H54 (cell line): ENCODE measurements around the gene STXBP6.

Source experiments
- DNase-seq: peaks from one replicate; pipeline ENCODE4 v3.0.0; 2011; ENCODE audit warnings: low spot score, mixed read lengths; ENCODE audit not compliant: insufficient read length
- FAIRE-seq: peaks from 3 replicates; lab custom pipeline; 2011; peaks lifted over from hg19 to GRCh38; lab: Jason Lieb, UNC
- POLR2A ChIP-seq: IDR thresholded peaks from 2 replicates; pipeline ENCODE4 v1.6.1; 2011; ENCODE audit warnings: low read depth, mild to moderate bottlenecking, low read length

Gene STXBP6

GRCh38 chr14:24870949-24871701 is 178.8 kb downstream of the STXBP6 start:
- FAIRE-seq (no peak), DNase-seq (no peak)
- no peak for TF ChIP-seq POLR2A

- FAIRE-seq (no peak), DNase-seq (no peak)
- TF ChIP-seq POLR2A = no peak
Observed at GRCh38 chr14:24868389-24868788, 181.6 kb downstream of the STXBP6 start.

- DNase-seq = no peak
- FAIRE-seq = no peak
- TF ChIP-seq POLR2A = no peak
Observed at GRCh38 chr14:24866067-24866639, 183.8 kb downstream of the STXBP6 start.

- FAIRE-seq (no peak), DNase-seq (no peak)
- no peak for TF ChIP-seq POLR2A
Observed at GRCh38 chr14:24863968-24864684, 185.8 kb downstream of the STXBP6 start.

- DNase-seq (no peak), FAIRE-seq (no peak)
- no peak for TF ChIP-seq POLR2A
Observed at GRCh38 chr14:24861083-24861630, 188.8 kb downstream of the STXBP6 start.

GRCh38 chr14:24859559-24859958 is 190.4 kb downstream of the STXBP6 start:
- DNase-seq (no peak), FAIRE-seq (no peak)
- no peak for TF ChIP-seq POLR2A

- TF ChIP-seq POLR2A = no peak
- FAIRE-seq = no peak
- no peak for DNase-seq
Observed at GRCh38 chr14:24858684-24859083, 191.3 kb downstream of the STXBP6 start.

GRCh38 chr14:24858052-24858451 is 191.9 kb downstream of the STXBP6 start:
- no peak for TF ChIP-seq POLR2A
- no peak for DNase-seq
- FAIRE-seq = no peak

- TF ChIP-seq POLR2A = no peak
- FAIRE-seq = no peak
- DNase-seq = no peak
Observed at GRCh38 chr14:24857277-24857676, 192.7 kb downstream of the STXBP6 start.

GRCh38 chr14:24853446-24853845 is 196.5 kb downstream of the STXBP6 start:
- DNase-seq = no peak
- no peak for TF ChIP-seq POLR2A
- no peak for FAIRE-seq

GRCh38 chr14:24852312-24853060 is 197.5 kb downstream of the STXBP6 start:
- FAIRE-seq (no peak), DNase-seq (no peak)
- no peak for TF ChIP-seq POLR2A

- DNase-seq (no peak), FAIRE-seq (no peak)
Observed at GRCh38 chr14:24851837-24852236, 198.1 kb downstream of the STXBP6 start.

GRCh38 chr14:24851406-24851805 is 198.5 kb downstream of the STXBP6 start:
- TF ChIP-seq POLR2A = no peak
- DNase-seq (no peak), FAIRE-seq (no peak)

More at GRCh38 chr14:24851837-24852236, 198.1 kb downstream of the STXBP6 start:
- no peak for TF ChIP-seq POLR2A
